Stomach (tissue), 9 donors: Measurements from ENCODE around the gene TAS1R2. TPM values are rescaled to one million over a fixed set of nuclear protein-coding genes. Genes with fewer than 3 reads are reported as not detected.

Experiments
- DNase-seq, 2 donors: peaks; one replicate each; pipeline versions ENCODE4 v3.0.0 to v3.0.0-alpha.2; 2013 to 2019
- H3K27ac ChIP-seq, 5 donors: fragments of 200-600 bp in 4 of 5; sonication (generic) in 4 of 5; one replicate each; pipeline ENCODE4 v1.5.1; 2013 to 2019; ENCODE audit warnings: mild to moderate bottlenecking in 1 of 5, moderate library complexity in 1 of 5
- H3K27me3 ChIP-seq, 3 donors: fragments of 200-600 bp; sonication (generic); one replicate each; pipeline ENCODE4 v1.5.1; 2017 to 2019; ENCODE audit warnings: mixed run types in 1 of 3
- H3K36me3 ChIP-seq, 4 donors: fragments of 200-600 bp; sonication (generic); 1 replicate in 3 of 4; 2 replicates in 1 of 4; pipeline ENCODE4 v1.5.1; 2016 to 2019
- H3K4me1 ChIP-seq, 4 donors: fragments of 200-600 bp; sonication (generic); one replicate each; pipeline ENCODE4 v1.5.1; 2016 to 2019
- H3K4me3 ChIP-seq, 4 donors: fragments of 200-600 bp; sonication (generic) in 3 of 4; one replicate each; pipeline ENCODE4 v1.5.1; 2016 to 2019; ENCODE audit warnings: mild to moderate bottlenecking in 1 of 4
- H3K9me3 ChIP-seq, 4 donors: fragments of 200-600 bp; sonication (generic); one replicate each; pipeline ENCODE4 v1.5.1; 2016 to 2019
- CTCF ChIP-seq, 7 experiments: fragments of 450-650 bp in 4 of 7; fragments of 200-600 bp in 3 of 7; sonication (generic) in 3 of 7; IDR thresholded peaks; one replicate each; pipeline ENCODE4 v1.5.1; 2016 to 2019; ENCODE audit warnings: antibody characterized with exemption in 7 of 7, control low read depth in 2 of 7, mild to moderate bottlenecking in 1 of 7
- EP300 ChIP-seq: sonication (generic); formaldehyde crosslinking; IDR thresholded peaks from one replicate; pipeline ENCODE4 v1.6.1; 2017; ENCODE audit warnings: antibody characterized with exemption
- POLR2A ChIP-seq, 4 donors: fragments of 450-650 bp; IDR thresholded peaks; one replicate each; pipeline ENCODE4 v1.6.1; 2016; ENCODE audit warnings: antibody characterized with exemption in 4 of 4, control low read depth in 2 of 4, mild to moderate bottlenecking in 1 of 4, moderate library complexity in 1 of 4
- POLR2AphosphoS5 ChIP-seq, 3 donors: sonication (generic); formaldehyde crosslinking; IDR thresholded peaks; one replicate each; pipeline ENCODE4 v1.6.1; 2016; ENCODE audit warnings: antibody characterized with exemption in 3 of 3
- WGBS, 5 donors: extraction: QIAGEN DNeasy Blood & Tissue Kit in 3 of 5; methylation state at CpG; one replicate each; pipeline versions ENCODE4 v1.1.5 to v1.1.7; 2013 to 2018; 5-methylcytosine and 5-hydroxymethylcytosine counted together
- intact Hi-C: fragments of 100-400 bp; cut with DNase I; formaldehyde crosslinking; loops from one replicate; pipeline ENCODE4 v1.15.1; 2023; ENCODE audit warnings: low total_unique reads
- polyA plus RNA-seq, 3 donors: library from polyadenylated mRNA; stranded (reverse); fragments of 200-250 nt; gene quantifications; one replicate each; pipeline ENCODE4 v1.2.3, GENCODE V29; 2013
- total RNA-seq, 5 donors: library from RNA; depleted of rRNA; stranded (reverse); fragments of >200 nt; gene quantifications; one replicate each; pipeline versions ENCODE4 v1.1.0 to v1.2.3, GENCODE V29; 2014 to 2016
- donor health status: healthy with polysubstance abuse.
- donor health status: Bipolar disorder and iron deficiency.
- donor health status: healthy.

TAS1R2 gene
- total and polyA plus RNA-seq, 8 donors: 9.9 TPM; not detected in 7

DNA sequence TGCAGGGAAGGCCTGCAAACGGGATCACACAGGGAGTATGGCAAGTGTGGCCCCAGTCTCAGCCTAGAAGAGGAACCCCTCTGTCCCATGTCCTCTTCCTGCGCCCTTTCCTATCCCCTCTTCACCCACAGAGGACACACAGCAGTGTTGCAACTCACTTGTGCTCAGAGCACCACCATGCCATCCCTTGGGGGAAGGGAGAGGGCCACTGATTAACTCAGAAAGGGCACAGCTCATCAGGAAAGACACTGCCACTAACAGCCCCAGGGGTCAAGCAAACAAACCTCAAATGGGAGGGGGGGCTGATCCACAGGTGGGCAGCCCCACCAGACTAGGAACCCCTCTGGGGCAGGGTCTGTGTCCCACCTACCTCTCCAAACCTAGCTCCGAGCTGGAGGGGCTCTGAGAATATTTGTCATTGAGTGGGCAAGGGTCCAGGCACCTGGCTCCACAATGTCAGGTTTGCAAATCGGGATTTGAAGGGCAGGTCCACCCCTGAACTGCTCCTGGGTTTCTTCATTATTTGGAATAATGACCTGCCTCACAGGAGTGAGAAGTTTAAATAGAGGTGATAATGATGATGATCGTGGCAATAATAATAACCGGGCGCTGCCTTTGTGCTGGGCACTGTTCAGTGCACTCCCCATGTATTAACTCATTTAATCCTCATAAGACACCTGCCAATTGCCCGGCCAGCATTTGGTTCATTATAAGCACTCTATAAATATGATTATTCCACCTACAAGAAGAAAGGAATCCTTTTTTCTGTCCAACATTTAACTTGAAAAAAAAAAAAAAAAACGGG, 41.9 kb upstream of the TAS1R2 start:
- H3K4me3 ChIP-seq: peak overlapping the region; percentile 74 to 93 (median 78)
- peak overlapping the region in 1 of 5 donors; percentile 91 for H3K27ac ChIP-seq
- 38 to 50% (median 45%) methylated on average over 8 to 9 of the region's 9 CpGs for WGBS, 5 donors
- H3K4me1 ChIP-seq: peaks cover 7 to 27% (median 24%) of the 10 kb centered on the region in 4 donors
- intact Hi-C loops: loop anchor here (10.0 kb wide), 1 partner anchor 53 kb away; the partner anchor contains the start of gene IFFO2
- H3K36me3 ChIP-seq: no peaks in the 10 kb centered on the region
- H3K27me3 ChIP-seq: no peaks in the 10 kb centered on the region
- TF ChIP-seq POLR2AphosphoS5 (IDR thresholded peaks at IDR 0.05) (no peak), EP300 (no peak), CTCF (IDR thresholded peaks at IDR 0.05) (no peak), POLR2A (IDR thresholded peaks at IDR 0.05) (no peak)
- no peak for DNase-seq
- H3K9me3 ChIP-seq: no peaks in the 10 kb centered on the region

GRCh38 chr1:18900303-18900841, 40.9 kb upstream of the TAS1R2 start:
- Histone ChIP-seq H3K9me3 (no peaks in the 10 kb centered on the region), H3K27ac (no peak overlapping the region), H3K4me1 (peaks cover 7 to 27% (median 24%) of the 10 kb centered on the region in 4 donors), H3K27me3 (no peaks in the 10 kb centered on the region), H3K36me3 (no peaks in the 10 kb centered on the region), H3K4me3 (no peak overlapping the region)
- TF ChIP-seq POLR2AphosphoS5 (IDR thresholded peaks at IDR 0.05) (no peak), EP300 (no peak), CTCF (IDR thresholded peaks at IDR 0.05) (no peak), POLR2A (IDR thresholded peaks at IDR 0.05) (no peak)
- DNase-seq: no peak
- intact Hi-C loops: loop anchor here (10.0 kb wide), 1 partner anchor 54 kb away; the partner anchor contains the start of gene IFFO2
- WGBS, 5 donors: 70 to 86% (median 78%) methylated on average over 10 of the region's 10 CpGs

DNA sequence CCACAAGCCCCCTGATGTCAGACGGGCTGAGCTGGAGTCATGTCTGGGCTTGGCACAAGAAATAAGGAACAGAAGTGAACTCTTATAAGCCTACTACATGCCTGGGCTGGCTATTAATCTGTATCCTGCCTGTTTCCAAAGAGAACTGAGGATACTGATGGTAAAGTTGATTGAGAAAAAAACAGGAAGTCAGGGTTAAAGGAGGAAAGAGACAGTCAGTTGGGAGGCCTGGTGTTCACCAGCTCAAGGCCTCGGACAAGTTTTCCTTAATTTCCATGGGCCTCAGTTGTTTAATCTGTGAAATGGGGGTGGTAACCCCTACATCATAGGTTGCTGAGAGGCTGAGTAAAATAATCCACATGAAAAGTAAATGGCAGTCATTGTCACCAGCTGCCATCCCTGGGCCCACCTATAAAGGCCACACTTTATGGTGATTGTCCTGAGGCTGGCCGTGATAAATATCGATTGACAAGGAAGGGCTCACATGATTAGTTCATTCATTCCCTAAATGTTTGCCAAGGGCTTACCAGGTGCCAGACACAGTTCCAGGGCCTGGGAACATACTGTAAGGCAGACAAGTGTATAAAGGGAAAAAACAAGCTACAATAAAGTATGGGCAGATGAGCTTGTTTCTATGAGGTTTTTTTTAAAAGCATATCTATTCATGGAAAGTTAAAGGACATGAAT, 40.0 kb upstream of the TAS1R2 start:
- intact Hi-C loops: loop anchor here (10.0 kb wide), 1 partner anchor 55 kb away; the partner anchor contains the start of gene IFFO2
- no peak for TF ChIP-seq POLR2A (IDR thresholded peaks at IDR 0.05)
- TF ChIP-seq POLR2AphosphoS5 (IDR thresholded peaks at IDR 0.05): no peak
- TF ChIP-seq EP300: no peak
- TF ChIP-seq CTCF (IDR thresholded peaks at IDR 0.05): no peak
- no peaks in the 10 kb centered on the region for H3K9me3 ChIP-seq
- H3K4me1 ChIP-seq: peaks cover 7 to 27% (median 24%) of the 10 kb centered on the region in 4 donors
- WGBS, 5 donors: 66 to 83% (median 72%) methylated on average over 4 of the region's 4 CpGs
- no peak overlapping the region for H3K27ac ChIP-seq
- DNase-seq: no peak
- no peak overlapping the region for H3K4me3 ChIP-seq
- H3K36me3 ChIP-seq: no peaks in the 10 kb centered on the region
- no peaks in the 10 kb centered on the region for H3K27me3 ChIP-seq

GRCh38 chr1:18898567-18898966, 39.1 kb upstream of the TAS1R2 start:
- H3K4me1 ChIP-seq: peaks cover 5 to 23% (median 21%) of the 10 kb centered on the region in 4 donors
- intact Hi-C loops: no loop called here
- no peak for TF ChIP-seq EP300
- no peak for TF ChIP-seq POLR2AphosphoS5 (IDR thresholded peaks at IDR 0.05)
- no peak for TF ChIP-seq POLR2A (IDR thresholded peaks at IDR 0.05)
- no peak for TF ChIP-seq CTCF (IDR thresholded peaks at IDR 0.05)
- no peaks in the 10 kb centered on the region for H3K27me3 ChIP-seq
- no peak for DNase-seq
- 91 to 96% (median 94%) methylated on average over 8 of the region's 8 CpGs for WGBS, 5 donors
- no peaks in the 10 kb centered on the region for H3K9me3 ChIP-seq
- H3K36me3 ChIP-seq: no peaks in the 10 kb centered on the region
- no peak overlapping the region for H3K4me3 ChIP-seq
- H3K27ac ChIP-seq: no peak overlapping the region
